GM18520 (cell line): ENCODE results near the gene FKBP4.

ENCODE experiments used
- ATAC-seq: cut with Tn5 transposase; IDR thresholded peaks from one replicate; pipeline ENCODE4 v1.9.1; 2021; ENCODE audit not compliant: unreplicated experiment

Gene FKBP4

DNA sequence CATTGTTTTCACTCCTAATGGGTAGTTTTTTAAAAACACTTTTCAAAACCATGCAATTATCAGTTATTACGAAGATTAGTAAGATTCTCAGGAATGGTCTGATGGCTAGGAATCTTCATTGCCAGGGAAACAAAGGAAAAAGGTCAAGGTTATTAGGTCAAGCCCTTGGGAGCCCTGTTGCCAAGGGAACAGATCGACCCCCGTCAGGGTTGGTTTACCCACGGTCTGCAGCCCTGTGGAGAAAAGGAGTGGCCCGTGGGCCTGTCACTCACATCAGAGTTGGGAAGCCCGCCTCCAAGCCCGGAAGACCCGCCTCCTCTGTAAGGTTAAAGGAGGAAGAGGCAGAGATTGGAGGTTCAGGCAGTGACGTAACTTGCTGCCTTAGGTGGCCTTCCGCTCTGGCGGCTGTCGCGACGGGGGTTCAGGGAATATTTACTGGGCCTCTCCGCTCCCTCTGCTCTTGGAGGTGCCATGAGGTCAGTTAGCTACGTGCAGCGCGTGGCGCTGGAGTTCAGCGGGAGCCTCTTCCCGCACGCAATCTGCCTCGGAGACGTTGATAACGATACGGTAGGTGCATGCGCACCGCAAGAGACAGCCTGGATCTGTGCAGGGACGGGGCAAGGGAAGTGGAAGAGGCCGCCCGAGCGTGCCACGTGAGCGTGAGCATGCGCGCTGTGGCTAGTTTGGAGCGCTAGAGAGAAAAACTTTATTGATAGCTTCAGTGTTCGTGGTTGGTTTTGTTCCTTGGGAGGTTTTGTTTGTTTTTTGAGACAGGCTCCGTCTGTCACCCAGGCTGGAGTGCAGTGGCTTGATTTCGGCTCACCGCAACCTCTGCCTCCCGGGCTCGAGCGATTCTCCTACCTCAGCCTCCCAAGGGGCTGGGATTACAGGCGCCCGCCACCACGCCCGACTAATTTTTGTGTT is 17.8 kb downstream of the FKBP4 start, which contains the start of gene ITFG2:
ITFG2 (plus strand) TSS at position 379 of the 924 bp plus-strand sequence; CDS start at position 472, 93 bp downstream.
- peak; percentile 87 for ATAC-seq

DNA sequence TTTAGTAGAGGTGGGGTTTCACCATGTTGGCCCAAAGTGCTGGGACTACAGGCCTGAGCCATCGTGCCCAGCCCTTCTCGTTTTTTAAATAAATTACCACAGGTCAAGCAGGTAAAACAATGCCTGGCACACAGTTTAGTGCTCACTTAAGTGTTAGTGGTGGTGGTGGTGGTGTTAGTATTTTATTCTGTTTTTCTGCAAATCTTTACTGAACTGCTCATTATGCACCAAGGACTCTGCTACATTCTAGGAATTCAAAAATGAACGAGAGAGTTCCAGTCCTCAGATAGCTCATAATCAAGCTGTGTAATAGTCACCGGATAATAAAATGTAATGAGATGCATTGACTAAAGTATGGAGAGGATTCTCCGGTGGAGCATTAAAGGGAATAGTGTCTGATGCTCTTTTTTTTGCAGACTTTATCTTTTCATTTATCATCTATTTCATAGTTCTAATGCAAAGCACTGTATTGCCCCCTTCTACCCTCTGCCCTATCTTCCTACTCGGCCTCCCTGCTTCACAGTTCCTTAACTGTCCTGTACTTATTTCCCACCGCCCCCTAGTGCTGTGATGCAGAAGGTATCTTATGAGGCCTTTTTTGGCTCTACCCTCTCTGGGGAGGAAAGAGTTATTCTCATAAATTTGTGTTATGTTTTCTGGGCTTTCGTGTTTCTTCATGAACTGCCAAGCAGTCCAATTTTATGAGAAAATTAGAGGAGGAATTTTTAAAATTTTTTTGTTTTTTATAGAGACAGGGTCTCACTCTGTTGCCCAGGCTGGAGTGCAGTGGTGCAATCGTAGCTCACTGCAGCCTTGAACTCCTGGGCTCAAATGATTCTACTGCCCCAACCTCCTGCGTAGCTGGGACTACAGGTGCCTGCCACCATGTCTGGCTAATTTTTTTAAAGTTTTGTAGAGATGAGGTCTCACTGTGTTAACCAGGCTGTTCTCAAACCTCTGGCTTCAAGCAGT is 18.7 kb downstream of the FKBP4 start:
- ATAC-seq: no peak

DNA sequence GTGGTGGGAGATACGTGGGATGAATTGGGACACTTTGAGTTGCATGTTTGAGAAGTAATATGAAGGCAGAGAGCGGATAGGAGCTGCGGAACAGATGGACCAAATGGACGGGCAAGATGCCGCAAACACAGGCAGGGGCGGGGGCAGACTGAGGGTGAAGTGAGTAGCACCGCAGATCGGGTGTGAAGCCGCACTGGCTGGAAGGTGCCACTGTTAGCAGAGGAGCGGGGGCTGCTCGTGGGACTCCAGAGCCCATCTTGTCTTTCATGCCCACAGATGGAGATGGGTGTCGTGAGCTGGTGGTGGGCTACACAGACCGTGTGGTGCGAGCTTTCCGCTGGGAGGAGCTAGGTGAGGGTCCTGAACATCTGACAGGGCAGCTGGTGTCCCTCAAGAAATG is 25.0 kb downstream of the FKBP4 start:
- ATAC-seq: no peak

DNA sequence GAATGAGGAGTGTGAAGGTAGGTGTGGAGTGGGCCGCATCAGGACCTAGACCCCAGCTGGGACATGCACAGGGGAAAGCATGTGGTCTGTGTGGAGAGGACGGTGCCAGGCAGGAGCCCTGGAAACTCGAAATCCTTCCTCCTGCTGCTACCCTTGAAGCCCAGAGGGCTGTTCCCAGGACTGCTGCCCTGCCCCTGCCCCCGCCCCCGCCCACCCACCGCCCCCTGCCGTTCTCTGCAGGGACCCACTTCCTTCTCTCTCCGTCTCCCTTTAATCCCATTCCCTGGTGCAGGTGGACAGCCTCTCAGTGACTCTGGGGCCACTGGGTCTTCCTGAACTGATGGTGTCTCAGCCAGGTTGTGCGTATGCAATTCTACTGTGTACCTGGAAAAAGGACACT is 25.7 kb downstream of the FKBP4 start:
- no peak for ATAC-seq

DNA sequence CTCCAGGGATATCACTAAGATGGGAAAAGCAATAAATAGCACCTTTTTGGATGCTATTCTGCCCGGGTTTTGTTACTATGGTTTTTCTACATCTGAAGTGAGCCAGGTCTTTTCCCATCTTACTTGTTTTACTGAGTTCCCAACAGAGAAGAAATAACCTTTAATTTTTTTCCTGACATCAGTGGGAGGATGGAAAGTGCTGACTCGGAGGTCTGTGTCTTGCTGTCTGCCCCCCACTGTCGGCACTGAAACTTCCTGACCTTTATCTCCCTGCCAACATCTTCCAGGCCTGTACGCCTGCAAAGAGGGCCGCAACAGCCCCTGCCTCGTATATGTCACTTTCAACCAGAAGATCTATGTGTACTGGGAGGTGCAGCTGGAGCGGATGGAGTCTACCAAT is 28.7 kb downstream of the FKBP4 start:
- no peak for ATAC-seq

DNA sequence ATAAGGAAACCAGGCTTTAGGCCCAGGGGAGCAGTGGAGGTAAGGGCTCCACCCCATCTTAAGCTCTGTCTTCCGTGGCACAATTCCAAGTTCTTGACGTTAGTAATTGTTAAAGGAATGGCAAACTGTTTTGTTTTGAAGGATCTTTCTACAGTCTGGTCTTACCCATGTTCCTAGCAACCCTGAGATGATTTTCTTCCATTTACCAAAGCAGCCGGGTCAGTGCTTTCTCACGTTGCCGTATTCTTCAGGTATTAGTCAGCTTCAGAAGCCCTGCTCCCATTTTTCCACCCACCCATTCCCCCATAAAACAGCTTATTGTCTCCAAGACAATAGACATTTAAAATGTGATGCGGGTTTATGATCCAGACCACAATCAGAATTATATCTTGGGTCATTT is 29.8 kb downstream of the FKBP4 start:
- ATAC-seq: no peak

DNA sequence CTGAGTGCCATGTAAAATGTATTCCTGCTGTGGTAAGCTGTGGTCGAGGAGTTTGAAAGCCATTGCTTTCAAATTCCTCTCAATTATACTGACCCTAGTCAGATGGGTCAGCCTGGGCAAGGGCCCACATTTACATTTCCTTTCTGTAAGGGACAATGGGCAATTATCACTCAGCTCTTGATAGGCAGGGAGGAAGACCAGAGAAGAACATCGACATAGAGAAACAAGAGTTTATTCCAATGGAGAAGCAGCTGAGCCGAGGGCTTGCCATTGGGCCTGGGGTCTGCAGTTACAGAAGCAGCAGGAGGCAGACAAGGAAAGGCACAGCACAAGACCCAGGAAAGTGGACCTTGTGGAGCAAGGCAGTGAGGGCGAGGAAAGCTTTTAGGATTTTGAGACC is 30.4 kb downstream of the FKBP4 start:
- no peak for ATAC-seq

DNA sequence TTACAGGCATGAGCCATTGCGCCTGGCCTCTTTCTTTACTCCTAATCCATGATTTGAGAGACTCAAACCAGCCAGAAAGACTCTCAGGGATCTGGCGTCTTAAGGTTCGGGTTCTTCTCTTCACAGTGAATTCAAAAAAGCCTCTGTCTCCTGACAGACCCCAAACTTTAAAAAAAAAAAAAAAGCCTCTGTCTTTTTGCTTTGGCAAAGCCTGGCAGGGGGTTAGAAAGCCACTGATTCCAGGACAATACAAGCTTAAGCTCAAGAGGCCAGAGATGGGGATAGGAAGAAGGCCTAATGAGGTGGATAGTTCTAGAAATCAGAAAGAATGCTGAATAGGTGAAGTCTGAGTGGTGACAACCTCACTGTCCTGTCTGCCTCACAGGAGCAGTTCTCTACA is 31.3 kb downstream of the FKBP4 start:
- no peak for ATAC-seq

DNA sequence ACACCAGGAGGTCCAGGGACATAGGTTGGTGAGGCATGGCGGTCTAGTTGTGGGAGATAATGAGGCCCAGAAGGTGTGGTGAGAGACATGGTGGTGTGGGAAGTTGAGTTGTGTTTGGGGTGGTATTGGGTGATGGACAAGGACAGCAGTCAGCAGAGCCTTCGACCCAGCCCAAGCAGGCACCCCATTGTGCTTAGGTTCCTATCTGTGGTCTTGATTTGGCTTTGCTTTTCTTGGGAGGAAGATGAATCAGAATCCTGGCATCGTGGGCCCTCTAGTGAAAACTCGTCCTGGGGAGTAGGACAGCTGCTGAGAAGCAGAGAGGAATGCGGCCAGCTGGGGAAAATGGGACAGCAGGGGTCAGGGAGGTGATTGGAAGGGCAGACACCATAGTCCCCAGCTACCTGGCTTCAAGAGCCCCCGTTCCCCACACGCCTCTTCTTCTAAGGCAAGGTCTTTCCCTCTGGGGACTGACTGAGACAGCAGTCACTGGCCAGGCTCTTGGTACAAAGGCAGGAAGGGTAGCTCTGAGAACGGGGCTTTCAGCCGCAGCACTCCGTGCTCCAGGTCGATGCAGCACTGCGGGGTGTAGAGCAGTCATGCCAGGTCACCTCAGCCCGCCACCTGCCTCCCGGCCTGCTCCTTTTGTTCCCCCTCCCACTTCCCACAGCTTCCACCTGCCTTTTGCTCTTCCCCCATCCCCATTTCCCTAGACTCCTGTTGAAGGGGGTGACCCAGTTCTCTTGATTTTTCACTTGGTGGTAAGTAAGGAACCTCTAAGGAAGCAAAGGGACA is 32.1 kb downstream of the FKBP4 start:
- no peak for ATAC-seq

DNA sequence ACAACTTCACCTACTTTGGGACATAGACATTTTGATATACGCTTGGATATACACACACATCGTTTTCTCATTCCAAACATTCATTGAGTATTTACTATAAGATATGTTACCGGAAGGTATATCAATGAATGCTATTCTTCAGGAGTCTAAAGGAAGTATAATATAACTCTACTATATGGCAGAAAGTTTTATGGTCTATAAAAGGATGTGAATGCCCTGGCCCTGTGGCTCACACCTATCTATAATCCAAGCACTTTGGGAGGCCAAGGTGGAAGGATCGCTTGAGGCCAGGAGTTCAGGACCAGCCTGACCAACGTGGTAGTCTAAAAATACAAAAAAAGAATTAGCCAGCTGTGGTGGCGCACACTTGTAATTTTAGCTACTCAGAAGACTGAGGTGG is 34.5 kb downstream of the FKBP4 start:
- no peak for ATAC-seq

DNA sequence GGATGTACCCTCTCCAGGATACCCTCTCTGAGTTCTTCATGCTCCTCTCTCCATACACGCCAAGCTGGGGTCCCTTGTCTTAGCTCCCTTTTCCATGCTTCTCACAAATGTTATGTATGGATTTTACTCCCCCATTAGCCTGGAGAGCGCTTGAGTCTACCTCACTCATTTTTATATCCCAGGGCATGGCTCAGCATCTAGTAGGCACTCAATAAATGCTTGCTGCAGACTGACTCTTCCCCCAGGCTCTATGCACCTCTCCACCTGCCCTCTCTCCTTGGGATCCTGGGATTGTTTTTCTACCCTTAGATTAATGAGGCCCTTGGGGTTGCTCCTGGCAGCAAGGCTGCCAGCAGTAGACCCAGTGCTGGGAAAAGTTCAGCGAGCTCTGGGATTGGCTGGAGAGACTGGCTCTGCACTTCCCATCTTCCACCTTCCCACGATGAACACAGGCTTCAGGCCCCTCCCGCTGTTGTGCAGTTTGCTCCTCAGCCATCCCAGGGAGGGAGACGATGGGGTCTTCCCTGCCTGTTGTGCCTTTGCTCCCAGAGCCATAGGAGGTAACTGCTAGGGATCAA is 37.9 kb downstream of the FKBP4 start:
- no peak for ATAC-seq

DNA sequence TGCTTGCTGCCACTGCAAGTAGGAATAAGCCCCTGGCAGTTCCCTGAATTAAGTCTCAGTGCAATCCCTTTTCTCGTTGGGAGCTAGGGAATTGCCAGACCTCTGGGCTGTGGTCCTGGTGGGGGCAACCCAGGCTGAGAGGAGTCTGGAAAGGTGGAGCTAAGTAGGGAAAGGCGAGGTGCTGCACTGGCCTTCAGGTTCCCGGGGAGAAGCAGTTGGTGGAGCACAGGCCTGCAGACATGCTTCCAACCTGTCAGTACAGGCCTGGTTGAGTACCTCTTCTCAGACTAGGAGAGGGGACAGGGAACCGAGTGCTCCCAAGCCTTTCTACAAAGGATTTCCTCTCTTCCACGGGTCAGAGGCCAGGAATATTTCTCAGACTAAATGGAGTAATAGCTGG is 38.6 kb downstream of the FKBP4 start:
- ATAC-seq: no peak

DNA sequence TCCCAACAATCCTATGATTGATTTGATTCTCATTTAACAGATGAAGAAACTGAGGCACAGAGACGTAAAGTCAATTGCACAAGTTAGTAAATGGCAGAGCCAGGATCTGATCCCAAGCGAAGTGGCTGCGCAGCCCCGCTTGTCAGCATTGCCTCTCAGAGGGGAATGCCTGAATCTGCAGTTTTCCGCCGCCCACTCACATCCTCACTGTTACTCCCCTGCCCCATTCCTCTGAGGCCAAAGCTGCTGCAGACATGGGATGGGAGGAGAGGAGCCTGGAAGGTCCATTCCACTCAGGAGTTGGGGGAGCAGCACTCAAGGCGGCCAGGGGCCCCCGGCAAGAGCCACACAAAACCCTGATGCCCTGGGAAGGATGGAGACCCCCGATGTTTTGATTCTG is 39.0 kb downstream of the FKBP4 start:
- no peak for ATAC-seq

DNA sequence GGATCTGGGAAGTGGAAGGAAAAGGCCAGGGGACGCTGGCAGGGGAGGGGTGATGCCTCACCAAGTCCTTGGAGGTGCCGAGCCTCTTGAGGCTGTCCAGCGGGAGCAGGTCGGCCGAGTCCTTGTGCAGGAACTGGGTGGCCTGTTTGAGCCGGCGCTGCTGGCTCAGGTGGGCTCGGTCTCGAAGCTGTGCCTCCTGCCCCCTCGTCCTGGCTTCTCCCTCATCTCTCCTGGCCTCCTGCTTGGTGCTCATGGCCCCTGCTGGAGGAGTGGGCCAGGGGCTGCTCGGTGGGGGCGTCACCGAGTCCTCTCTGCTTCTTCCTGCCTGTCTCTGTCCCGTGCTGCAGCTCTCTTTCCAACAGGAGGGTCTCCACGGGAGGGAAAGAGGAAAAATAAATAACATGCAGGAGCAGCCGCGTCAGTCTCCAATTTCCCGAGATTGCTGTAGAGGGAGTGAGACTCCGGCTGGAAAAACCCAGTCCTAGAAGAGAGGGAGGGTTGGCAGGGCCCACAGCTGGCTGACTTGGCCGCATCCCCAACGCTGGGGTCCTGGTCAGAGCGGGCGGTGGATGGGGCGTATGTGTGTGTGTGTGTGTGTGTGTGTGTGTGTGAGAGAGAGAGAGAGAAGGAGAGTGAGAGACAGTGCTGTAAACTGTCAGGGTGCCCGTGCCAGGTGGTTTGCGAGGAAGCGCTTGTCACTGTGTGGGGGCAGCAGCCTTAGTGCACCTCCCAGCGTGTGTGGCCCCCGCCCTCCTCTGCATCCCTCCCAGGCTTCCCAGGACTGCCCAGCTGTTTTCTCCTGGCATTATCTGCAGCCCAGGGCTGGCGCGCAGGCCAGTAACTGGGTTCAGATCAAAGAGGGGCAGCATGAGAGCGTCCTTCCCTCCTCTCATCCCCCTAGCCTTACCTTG is 40.1 kb downstream of the FKBP4 start, which contains the start of gene NRIP2:
NRIP2 (minus strand) TSS at position 455 of the 911 bp plus-strand sequence; CDS start at position 403, 52 bp downstream.
- ATAC-seq: no peak

DNA sequence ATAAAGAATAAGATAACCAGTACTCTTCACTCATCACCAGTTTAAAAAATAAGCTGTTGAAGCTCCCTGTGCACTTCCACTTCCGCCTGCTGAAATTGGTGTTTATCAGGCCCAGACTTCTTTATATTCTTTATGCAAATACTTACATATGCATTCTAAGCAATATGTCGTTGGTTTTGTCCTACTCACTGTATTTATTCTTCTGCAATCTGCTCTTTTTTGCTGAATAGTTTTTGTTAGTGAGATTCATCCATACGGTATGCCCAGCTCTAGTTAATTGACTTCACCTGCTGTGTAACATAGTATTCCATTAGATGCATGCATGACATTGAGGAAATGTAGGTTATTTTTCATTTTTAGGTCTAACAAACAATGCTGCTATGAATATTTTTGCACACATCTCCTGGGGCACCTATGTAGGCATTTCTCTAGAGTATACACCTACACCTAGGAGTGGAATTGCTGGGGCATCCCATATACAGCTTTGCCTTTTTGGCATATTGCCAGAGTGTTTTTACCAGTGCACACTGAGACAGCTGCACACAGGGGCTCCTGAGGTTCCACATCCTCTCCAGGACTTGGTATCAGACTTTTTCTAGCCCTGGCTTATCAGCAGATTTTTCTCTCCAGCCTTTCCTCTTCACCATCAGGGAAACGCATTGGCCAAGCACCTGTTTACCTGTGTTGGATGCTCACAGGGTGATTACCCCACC is 41.1 kb downstream of the FKBP4 start:
- ATAC-seq: no peak

DNA sequence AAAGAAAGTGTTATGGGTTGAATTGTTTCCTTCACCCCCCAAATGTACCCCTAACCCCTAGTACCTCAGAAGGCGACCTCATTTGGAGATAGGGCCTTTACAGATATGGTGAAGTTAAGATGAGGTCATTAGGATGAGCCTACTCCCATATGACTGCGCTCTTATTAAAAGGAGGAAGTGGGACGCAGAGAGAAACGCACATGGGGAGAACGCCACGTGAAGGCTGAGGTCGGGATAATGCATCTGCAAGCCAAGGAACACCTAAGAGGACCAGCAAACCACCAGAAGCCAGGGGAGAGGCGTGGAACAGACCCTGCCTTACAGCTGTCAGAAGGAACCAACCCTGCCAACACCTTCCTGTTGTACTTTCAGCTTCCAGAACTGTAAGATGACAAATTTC is 41.8 kb downstream of the FKBP4 start:
- ATAC-seq: no peak

DNA sequence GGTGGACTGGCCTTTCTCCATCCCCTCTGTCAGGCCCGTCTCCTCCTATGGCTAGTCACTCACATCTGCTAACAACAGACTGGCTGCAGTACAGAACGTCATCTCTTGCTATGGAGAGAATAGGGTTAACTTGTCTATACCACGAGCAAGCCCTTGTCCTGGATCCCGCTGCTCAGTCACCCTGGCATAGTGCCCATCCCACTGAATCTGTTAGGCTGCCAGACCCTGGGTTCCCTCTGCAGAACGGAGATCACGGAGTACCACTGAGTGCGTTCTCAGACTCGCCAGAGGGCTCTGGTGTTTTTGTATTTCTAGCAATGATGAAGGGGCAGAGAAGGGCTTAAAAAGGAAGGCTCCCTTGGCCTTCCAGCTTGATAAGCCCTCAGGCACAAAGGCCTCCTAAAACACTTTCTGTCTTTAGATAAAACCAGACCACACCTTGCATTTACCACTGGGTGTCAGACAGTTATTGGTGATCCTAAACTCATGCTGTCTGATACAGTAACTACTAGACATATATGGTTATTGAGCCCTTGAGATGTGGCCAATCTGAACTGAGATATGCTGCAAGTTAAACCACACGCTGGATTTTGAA is 46.4 kb downstream of the FKBP4 start:
- ATAC-seq: no peak

DNA sequence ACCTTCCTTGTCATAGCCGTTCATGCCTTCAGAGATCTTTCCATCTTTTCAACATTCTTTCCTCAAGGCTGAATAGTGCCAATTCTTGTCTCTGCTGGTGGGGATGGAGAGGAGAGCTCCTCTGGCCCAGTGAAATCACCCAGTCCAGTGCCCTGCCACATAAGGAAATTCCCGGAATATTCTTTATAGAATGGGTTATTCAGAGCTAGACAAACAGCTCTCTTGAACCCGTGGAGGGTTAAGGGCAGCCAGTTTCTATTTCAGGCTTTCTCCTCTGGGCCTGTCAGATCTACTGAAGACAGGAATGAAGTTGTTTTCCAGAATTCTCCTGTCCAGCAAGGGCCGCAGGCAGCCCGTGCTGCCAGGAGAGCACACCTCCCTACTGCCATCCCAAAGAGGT is 48.2 kb downstream of the FKBP4 start:
- no peak for ATAC-seq
